ENCODE results near the gene LRRC30. TPM values are rescaled to one million over a fixed set of nuclear protein-coding genes. Genes with fewer than 3 reads are reported as not detected.

LRRC30 gene
- total and polyA plus RNA-seq, 2 donors (not counting 1 experiment from before 2014, with no cell fraction given), result not detected

DNA sequence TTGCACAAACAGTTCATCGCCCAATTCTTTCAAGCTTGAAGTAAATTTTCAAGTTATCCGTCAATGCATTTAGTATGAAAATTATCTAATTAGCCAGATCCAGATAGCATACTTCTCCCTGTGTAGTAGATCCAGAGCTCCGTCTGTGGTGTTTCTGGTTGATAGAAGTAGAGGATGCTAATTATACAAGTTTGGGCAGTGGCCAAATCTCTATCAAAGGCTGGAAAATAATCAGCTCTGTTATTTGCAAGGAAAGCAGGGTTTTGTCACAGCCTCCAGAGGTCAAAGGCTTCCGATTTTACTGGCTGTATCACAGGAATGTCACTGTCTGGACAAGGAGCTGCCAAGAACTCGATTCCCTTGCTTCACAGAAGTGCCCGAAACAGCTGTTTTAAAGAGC lies 28.6 kb downstream of the LRRC30 start:
- H3K4me3 ChIP-seq (ENCODE audit: control extremely low read depth in 1 of 5, extremely low read depth in 1 of 5, insufficient read depth in 1 of 5, low read depth in 2 of 5, low read length in 4 of 5), result no peak overlapping the region
- no peak overlapping the region for H3K4me3 Mint-ChIP-seq
- no peak overlapping the region for H2AFZ ChIP-seq (ENCODE audit: insufficient read depth, low read depth, low read length, poor library complexity, severe bottlenecking)
- no peak overlapping the region for H3K27ac Mint-ChIP-seq
- H3K79me2 ChIP-seq (ENCODE audit: control insufficient read depth, insufficient read depth, low read length), result no peaks in the 10 kb centered on the region
- intact Hi-C loops (cut with micrococcal nuclease), result no loop called here
- ChIA-PET CTCF (no interaction called here), POLR2A (no interaction called here)
- no peaks in the 10 kb centered on the region for H3K27me3 ChIP-seq (replicated peaks in 1 of 4; ENCODE audit: control extremely low read depth in 1 of 4, control insufficient read depth in 3 of 4, insufficient read depth in 4 of 4, low read length in 3 of 4)
- no peaks in the 10 kb centered on the region for H4K20me1 ChIP-seq (ENCODE audit: control insufficient read depth, insufficient read depth, low read length, poor library complexity, severe bottlenecking)
- H3K36me3 ChIP-seq (replicated peaks in 1 of 2; ENCODE audit: control extremely low read depth in 1 of 2, control insufficient read depth in 1 of 2, extremely low read depth in 1 of 2, insufficient read depth in 2 of 2, low read length in 1 of 2), result no peaks in the 10 kb centered on the region
- peaks cover 2% of the 10 kb centered on the region for H3K9me3 Mint-ChIP-seq (ENCODE audit: insufficient read depth)
- no peaks in the 10 kb centered on the region for H3K27me3 Mint-ChIP-seq
- no peak overlapping the region for H3K9ac ChIP-seq (ENCODE audit: low read length)
- DNase-seq (no peak), ATAC-seq (ENCODE audit: low read depth) (no peak)
- H3K4me2 ChIP-seq (replicated peaks; ENCODE audit: low read depth, low read length, poor library complexity, severe bottlenecking), result no peak overlapping the region
- H3K9me3 ChIP-seq (ENCODE audit: control extremely low read depth in 1 of 3, control insufficient read depth in 2 of 3, insufficient read depth in 1 of 3, low read length in 2 of 3), result no peaks in the 10 kb centered on the region
- WGBS (ENCODE audit: insufficient coverage), result 65% methylated on average over 2 of the region's 6 CpGs
- TF ChIP-seq, protein P1, sequence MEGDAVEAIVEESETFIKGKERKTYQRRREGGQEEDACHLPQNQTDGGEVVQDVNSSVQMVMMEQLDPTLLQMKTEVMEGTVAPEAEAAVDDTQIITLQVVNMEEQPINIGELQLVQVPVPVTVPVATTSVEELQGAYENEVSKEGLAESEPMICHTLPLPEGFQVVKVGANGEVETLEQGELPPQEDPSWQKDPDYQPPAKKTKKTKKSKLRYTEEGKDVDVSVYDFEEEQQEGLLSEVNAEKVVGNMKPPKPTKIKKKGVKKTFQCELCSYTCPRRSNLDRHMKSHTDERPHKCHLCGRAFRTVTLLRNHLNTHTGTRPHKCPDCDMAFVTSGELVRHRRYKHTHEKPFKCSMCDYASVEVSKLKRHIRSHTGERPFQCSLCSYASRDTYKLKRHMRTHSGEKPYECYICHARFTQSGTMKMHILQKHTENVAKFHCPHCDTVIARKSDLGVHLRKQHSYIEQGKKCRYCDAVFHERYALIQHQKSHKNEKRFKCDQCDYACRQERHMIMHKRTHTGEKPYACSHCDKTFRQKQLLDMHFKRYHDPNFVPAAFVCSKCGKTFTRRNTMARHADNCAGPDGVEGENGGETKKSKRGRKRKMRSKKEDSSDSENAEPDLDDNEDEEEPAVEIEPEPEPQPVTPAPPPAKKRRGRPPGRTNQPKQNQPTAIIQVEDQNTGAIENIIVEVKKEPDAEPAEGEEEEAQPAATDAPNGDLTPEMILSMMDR (IDR thresholded peaks at IDR 0.05), result no peak
- no peak for TF ChIP-seq EZH2 (IDR thresholded peaks at IDR 0.05; ENCODE audit: borderline replicate concordance, insufficient read depth, low read depth, low read length, poor library complexity, severe bottlenecking)
- H3K27ac ChIP-seq (ENCODE audit: low read length in 2 of 2), result no peak overlapping the region
- no peaks in the 10 kb centered on the region for H3K4me1 ChIP-seq (ENCODE audit: control insufficient read depth in 2 of 2, insufficient read depth in 2 of 2, low read length in 2 of 2)
- H3K4me1 Mint-ChIP-seq, result no peaks in the 10 kb centered on the region

DNA sequence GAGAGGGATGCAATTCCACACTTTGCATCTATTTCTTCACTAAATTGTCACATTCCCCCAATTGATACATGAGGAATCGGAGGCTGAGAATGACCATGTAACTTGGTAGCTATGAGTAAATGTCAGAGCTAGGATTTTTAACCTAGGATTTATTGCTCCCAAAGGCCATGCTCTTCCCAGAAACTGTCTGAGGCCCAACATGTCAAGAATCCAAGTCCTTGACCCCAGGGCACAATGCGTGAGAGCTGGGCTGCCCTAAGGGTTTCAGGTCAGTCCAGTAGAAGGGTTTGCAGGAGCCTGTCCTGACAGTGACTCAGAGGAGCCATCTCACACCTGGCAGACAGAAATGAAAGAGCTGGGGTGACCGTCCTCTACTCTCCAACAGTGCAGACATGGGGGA lies 30.3 kb downstream of the LRRC30 start:
- CTCF ChIA-PET, result no interaction called here
- no peak overlapping the region for H3K27ac Mint-ChIP-seq
- Histone ChIP-seq H3K36me3 (replicated peaks in 1 of 2; ENCODE audit: control extremely low read depth in 1 of 2, control insufficient read depth in 1 of 2, extremely low read depth in 1 of 2, insufficient read depth in 2 of 2, low read length in 1 of 2) (no peaks in the 10 kb centered on the region), H3K9ac (ENCODE audit: low read length) (no peak overlapping the region), H3K79me2 (ENCODE audit: control insufficient read depth, insufficient read depth, low read length) (no peaks in the 10 kb centered on the region), H3K4me3 (ENCODE audit: control extremely low read depth in 1 of 5, extremely low read depth in 1 of 5, insufficient read depth in 1 of 5, low read depth in 2 of 5, low read length in 4 of 5) (no peak overlapping the region), H3K4me1 (ENCODE audit: control insufficient read depth in 2 of 2, insufficient read depth in 2 of 2, low read length in 2 of 2) (no peaks in the 10 kb centered on the region), H3K27me3 (replicated peaks in 1 of 4; ENCODE audit: control extremely low read depth in 1 of 4, control insufficient read depth in 3 of 4, insufficient read depth in 4 of 4, low read length in 3 of 4) (no peaks in the 10 kb centered on the region), H2AFZ (ENCODE audit: insufficient read depth, low read depth, low read length, poor library complexity, severe bottlenecking) (no peak overlapping the region), H3K4me2 (replicated peaks; ENCODE audit: low read depth, low read length, poor library complexity, severe bottlenecking) (no peak overlapping the region), H3K9me3 (ENCODE audit: control extremely low read depth in 1 of 3, control insufficient read depth in 2 of 3, insufficient read depth in 1 of 3, low read length in 2 of 3) (no peaks in the 10 kb centered on the region), H3K27ac (ENCODE audit: low read length in 2 of 2) (no peak overlapping the region), H4K20me1 (ENCODE audit: control insufficient read depth, insufficient read depth, low read length, poor library complexity, severe bottlenecking) (no peaks in the 10 kb centered on the region)
- H3K4me1 Mint-ChIP-seq, result no peaks in the 10 kb centered on the region
- WGBS (ENCODE audit: insufficient coverage), result 91% methylated on average over 1 of the region's 3 CpGs
- H3K9me3 Mint-ChIP-seq (ENCODE audit: insufficient read depth), result peaks cover 2% of the 10 kb centered on the region
- H3K4me3 Mint-ChIP-seq, result no peak overlapping the region
- intact Hi-C loops (cut with micrococcal nuclease), result no loop called here
- no peaks in the 10 kb centered on the region for H3K27me3 Mint-ChIP-seq
- POLR2A ChIA-PET, result no interaction called here
- DNase-seq (no peak), ATAC-seq (ENCODE audit: low read depth) (no peak)
- TF ChIP-seq EZH2 (IDR thresholded peaks at IDR 0.05; ENCODE audit: borderline replicate concordance, insufficient read depth, low read depth, low read length, poor library complexity, severe bottlenecking), result no peak
- TF ChIP-seq, protein P1 (IDR thresholded peaks at IDR 0.05), result no peak

Data from B cell (primary cell).